Hippocampal formation (tissue), 2 donors: ENCODE results near the gene CRTAC1.

Experiments
- DNase-seq, 2 donors: peaks; one replicate each; lab custom pipeline; 2025; lab: John Stamatoyannopoulos, UW

The CRTAC1 gene

GRCh38 chr10:97898429-97898828, 132.0 kb downstream of the CRTAC1 start:
- no peak for DNase-seq

- DNase-seq: no peak
Measured at GRCh38 chr10:97896756-97897358, 133.6 kb downstream of the CRTAC1 start.

- DNase-seq: no peak
Measured at GRCh38 chr10:97895915-97896314, 134.5 kb downstream of the CRTAC1 start.

GRCh38 chr10:97895084-97895483, 135.3 kb downstream of the CRTAC1 start:
- DNase-seq: no peak

GRCh38 chr10:97894092-97894491, 136.3 kb downstream of the CRTAC1 start:
- DNase-seq: no peak

GRCh38 chr10:97892939-97893338, 137.5 kb downstream of the CRTAC1 start:
- DNase-seq: no peak

GRCh38 chr10:97892506-97892905, 137.9 kb downstream of the CRTAC1 start:
- DNase-seq: no peak

- DNase-seq: no peak
Measured at GRCh38 chr10:97891497-97892167, 138.8 kb downstream of the CRTAC1 start.

GRCh38 chr10:97889461-97890265, 140.8 kb downstream of the CRTAC1 start:
- no peak for DNase-seq

- DNase-seq: no peak
Measured at GRCh38 chr10:97888641-97889262, 141.7 kb downstream of the CRTAC1 start.

GRCh38 chr10:97888134-97888533, 142.3 kb downstream of the CRTAC1 start:
- DNase-seq: no peak

GRCh38 chr10:97887399-97887798, 143.0 kb downstream of the CRTAC1 start:
- DNase-seq: no peak

GRCh38 chr10:97886286-97886685, 144.1 kb downstream of the CRTAC1 start:
- no peak for DNase-seq

GRCh38 chr10:97883092-97883485, 147.3 kb downstream of the CRTAC1 start:
- no peak for DNase-seq

- no peak for DNase-seq
Measured at GRCh38 chr10:97882142-97883091, 148.0 kb downstream of the CRTAC1 start.

- DNase-seq: no peak
Measured at GRCh38 chr10:97880109-97880508, 150.3 kb downstream of the CRTAC1 start.

- DNase-seq: no peak
Measured at GRCh38 chr10:97879241-97879640, 151.2 kb downstream of the CRTAC1 start.

GRCh38 chr10:97876402-97876801, 154.0 kb downstream of the CRTAC1 start:
- DNase-seq: no peak

GRCh38 chr10:97875391-97875790, 155.0 kb downstream of the CRTAC1 start:
- no peak for DNase-seq

GRCh38 chr10:97874332-97874731, 156.1 kb downstream of the CRTAC1 start:
- no peak for DNase-seq

GRCh38 chr10:97873569-97873968, 156.9 kb downstream of the CRTAC1 start:
- DNase-seq: no peak
